Left colon (tissue), 2 donors: ENCODE measurements around the gene OR1K1. TPM values are rescaled to one million over a fixed set of nuclear protein-coding genes. Genes with fewer than 3 reads are reported as not detected.

Source experiments
- ATAC-seq: fragments of 200-7000 bp; cut with Tn5 transposase; one replicate; pipeline ENCODE4 v1.9.1; 2020; ENCODE audit warnings: mild to moderate bottlenecking, moderate library complexity
- DNase-seq, 2 donors: peaks; one replicate each; pipeline ENCODE4 v3.0.0-alpha.2; 2020
- intact Hi-C, 2 donors: fragments of 100-400 bp; cut with DNase I in 1 of 2; cut with micrococcal nuclease in 1 of 2; formaldehyde crosslinking; loops; one replicate each; pipeline versions ENCODE4 v1.11.2 to v1.14.0; 2022; cut with DNase I, micrococcal nuclease
- total RNA-seq, 2 donors: library from RNA; stranded (reverse); fragmentation: NEBNext Ultra II Directional; extraction: Animal tissue kit (Norgen Biotek cat#: 25700); gene quantifications; one replicate each; pipeline ENCODE4 v1.2.1, GENCODE V29; 2021
- donor health status: DM: no; HTN: no; CAD: no.
- donor health status: DM: yes; HTN: yes; CAD: no.

OR1K1 gene
- total RNA-seq, 2 donors from 2014 or later: not detected

GRCh38 chr9:122844137-122844536, 44.2 kb downstream of the OR1K1 start:
- intact Hi-C loops: loop anchor here in 1 of 2 donors (10.0 kb wide), 1 partner anchor 151 kb away; no protein-coding TSS in a partner anchor
- DNase-seq (no peak), ATAC-seq (no peak)

DNA sequence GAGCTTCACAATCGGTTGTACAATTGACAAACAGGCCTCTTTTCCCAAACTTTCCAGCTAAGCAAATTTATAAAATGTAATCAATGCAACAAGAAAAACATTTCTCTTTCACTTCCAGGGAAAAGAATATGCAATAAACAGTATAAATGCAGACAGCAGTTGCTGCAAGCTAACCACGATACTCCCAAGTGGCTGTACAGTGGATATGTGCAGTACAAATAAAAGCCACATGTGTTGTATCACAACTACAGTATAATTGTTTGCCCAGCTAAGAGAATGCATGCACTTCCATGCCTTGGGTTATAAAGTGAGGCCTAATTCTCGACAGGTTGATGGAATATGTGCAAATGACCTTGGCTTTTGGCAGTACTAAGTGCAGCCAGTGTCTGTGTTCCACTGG, 45.2 kb downstream of the OR1K1 start:
- intact Hi-C loops: loop anchor here in 1 of 2 donors (10.0 kb wide), 1 partner anchor 150 kb away; no protein-coding TSS in a partner anchor
- ATAC-seq (no peak), DNase-seq (no peak)

GRCh38 chr9:122846371-122846940, 46.5 kb downstream of the OR1K1 start:
- no peak for DNase-seq
- intact Hi-C loops: loop anchor here in 1 of 2 donors (10.0 kb wide), 1 partner anchor 148 kb away; no protein-coding TSS in a partner anchor
- ATAC-seq: no peak

DNA sequence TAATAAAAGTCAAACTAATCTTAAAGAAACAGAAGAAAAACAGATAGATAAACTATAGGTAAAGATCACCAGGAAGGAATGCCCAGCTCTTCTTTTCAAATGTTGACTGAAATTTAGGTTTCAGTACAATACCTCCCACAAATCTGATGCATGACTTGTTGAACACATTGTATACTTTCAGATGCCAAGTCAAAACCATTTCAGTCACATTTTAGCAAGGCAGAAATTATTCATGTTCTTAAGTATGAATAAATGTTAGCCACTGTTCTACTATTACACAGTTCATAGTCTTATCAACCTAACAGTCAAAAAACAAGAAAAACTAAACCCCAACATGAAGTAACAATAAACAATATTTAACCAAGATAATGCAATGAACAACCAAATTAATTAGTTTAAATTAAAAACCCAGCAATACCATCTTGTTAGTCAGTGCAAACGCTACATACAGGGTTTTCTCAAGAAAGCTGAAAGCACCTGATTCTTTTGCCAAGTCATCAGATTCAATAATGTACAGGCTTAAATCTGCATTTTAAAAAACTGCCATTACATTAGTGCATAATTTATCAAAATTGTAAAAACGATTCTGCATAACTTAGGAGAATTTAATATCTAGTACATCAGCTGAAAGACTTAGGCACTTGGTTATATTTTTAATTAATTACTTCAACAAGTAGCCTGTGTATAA, 48.5 kb downstream of the OR1K1 start:
- no peak for ATAC-seq
- intact Hi-C loops: loop anchor here in 1 of 2 donors (10.0 kb wide), 1 partner anchor 146 kb away; no protein-coding TSS in a partner anchor
- DNase-seq: no peak

Other genes with a start within 250 kb of the OR1K1 start
- not detected for gene OR1N2, start 247.0 kb upstream of the OR1K1 start, total RNA-seq
- gene OR1L8, start 216.7 kb upstream of the OR1K1 start, total RNA-seq: not detected
- not detected for gene OR1Q1, start 185.4 kb upstream of the OR1K1 start, total RNA-seq
- under 1 TPM in 1 of 2 donors, not detected in 1; 0.31 TPM for gene OR1B1, start 142.5 kb upstream of the OR1K1 start, total RNA-seq
- gene OR1L1, start 138.4 kb upstream of the OR1K1 start, total RNA-seq: not detected
- gene OR1L3, start 125.0 kb upstream of the OR1K1 start, total RNA-seq: not detected
- gene OR1L4, start 76.1 kb upstream of the OR1K1 start, total RNA-seq: not detected
- gene OR1L6, start 57.8 kb upstream of the OR1K1 start, total RNA-seq: not detected
- gene OR5C1, start 11.2 kb upstream of the OR1K1 start, total RNA-seq: not detected
- 10 to 100 TPM; 14.9 to 16.8 TPM for gene PDCL, start 28.5 kb downstream of the OR1K1 start, total RNA-seq
- gene RC3H2, start 105.2 kb downstream of the OR1K1 start, total RNA-seq: 10 to 100 TPM; 36.2 to 38.3 TPM
- 1 to 10 TPM; 6.1 to 7.6 TPM for gene ZBTB6, start 113.2 kb downstream of the OR1K1 start, total RNA-seq
- 1 to 10 TPM; 4.7 to 5.6 TPM for gene ZBTB26, start 131.4 kb downstream of the OR1K1 start, total RNA-seq
- 10 to 100 TPM; 54.5 to 58.8 TPM for gene RABGAP1, start 140.9 kb downstream of the OR1K1 start, total RNA-seq
- gene GPR21, start 233.5 kb downstream of the OR1K1 start, total RNA-seq: 1 to 10 TPM; 2.4 to 3.8 TPM